GM20000 (cell line): ENCODE measurements around the gene SESTD1.

Experiments used
- DNase-seq: peaks from one replicate; pipeline ENCODE4 v3.0.0; 2012; ENCODE audit warnings: low spot score
- TF ChIP-seq, protein P1 (sequence below): IDR thresholded peaks from 2 replicates; pipeline ENCODE4 v1.5.1; 2012; ENCODE audit warnings: mild to moderate bottlenecking, control low read depth; ENCODE audit errors: extremely low read depth, missing control alignments

The SESTD1 gene

DNA sequence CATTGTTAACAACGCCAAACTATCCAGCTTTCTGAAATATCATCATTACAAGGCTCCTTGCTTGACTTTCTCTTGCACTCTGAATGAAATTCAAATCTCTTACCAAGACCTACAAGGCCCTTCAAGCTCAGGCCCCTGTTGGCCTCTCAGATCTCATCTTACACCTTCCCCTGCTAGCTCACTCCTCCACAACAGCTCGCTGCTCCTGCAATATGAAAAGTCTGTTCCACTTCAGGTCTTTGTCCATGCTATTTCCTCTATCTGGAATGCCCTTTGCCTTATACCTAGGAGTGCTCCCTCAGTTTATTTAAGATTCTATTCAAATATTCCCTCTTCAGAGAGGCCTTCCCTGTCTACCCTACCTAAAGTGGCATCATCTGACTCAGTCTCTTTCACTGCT lies 91.7 kb downstream of the SESTD1 start:
- TF ChIP-seq, protein P1, sequence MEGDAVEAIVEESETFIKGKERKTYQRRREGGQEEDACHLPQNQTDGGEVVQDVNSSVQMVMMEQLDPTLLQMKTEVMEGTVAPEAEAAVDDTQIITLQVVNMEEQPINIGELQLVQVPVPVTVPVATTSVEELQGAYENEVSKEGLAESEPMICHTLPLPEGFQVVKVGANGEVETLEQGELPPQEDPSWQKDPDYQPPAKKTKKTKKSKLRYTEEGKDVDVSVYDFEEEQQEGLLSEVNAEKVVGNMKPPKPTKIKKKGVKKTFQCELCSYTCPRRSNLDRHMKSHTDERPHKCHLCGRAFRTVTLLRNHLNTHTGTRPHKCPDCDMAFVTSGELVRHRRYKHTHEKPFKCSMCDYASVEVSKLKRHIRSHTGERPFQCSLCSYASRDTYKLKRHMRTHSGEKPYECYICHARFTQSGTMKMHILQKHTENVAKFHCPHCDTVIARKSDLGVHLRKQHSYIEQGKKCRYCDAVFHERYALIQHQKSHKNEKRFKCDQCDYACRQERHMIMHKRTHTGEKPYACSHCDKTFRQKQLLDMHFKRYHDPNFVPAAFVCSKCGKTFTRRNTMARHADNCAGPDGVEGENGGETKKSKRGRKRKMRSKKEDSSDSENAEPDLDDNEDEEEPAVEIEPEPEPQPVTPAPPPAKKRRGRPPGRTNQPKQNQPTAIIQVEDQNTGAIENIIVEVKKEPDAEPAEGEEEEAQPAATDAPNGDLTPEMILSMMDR, result no peak
- no peak for DNase-seq

DNA sequence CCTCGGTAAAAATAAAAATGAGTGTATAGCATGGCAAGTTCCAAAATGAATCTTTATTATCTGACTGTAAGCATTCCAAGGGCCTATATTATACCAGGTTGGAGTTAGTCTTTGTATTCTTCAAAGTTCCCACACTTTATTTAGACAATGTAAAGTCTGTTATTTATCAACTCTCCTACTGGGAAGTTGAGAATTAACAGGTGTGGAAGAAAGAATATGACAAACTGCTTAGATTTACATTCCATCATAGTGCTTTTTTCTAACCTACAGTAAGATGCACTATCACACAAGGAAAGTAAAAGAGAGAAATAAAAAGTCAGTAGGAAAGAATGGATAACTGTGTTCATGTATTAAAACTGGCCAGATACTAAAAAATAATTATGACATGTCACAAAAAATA lies 93.3 kb downstream of the SESTD1 start:
- DNase-seq, result no peak
- TF ChIP-seq, protein P1, result no peak

DNA sequence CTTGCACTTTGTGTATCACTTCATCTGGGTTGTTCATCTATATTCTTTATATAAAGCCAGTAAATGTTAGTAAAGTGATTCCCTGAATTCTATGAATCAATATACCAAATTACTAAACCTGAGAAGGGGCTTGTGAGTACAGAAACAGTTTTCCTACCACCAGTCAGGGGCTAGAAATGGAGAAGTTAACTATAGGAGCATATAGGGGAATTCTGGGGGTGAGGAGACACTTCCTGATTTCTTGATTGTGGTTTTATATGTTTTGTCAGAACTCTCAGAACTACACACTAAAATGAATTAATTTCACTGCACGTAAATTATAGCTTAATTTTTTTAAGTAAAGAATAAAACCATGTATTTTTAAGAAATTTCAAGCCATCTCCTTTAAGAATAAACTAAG lies 93.7 kb downstream of the SESTD1 start:
- no peak for DNase-seq
- TF ChIP-seq, protein P1, result no peak

DNA sequence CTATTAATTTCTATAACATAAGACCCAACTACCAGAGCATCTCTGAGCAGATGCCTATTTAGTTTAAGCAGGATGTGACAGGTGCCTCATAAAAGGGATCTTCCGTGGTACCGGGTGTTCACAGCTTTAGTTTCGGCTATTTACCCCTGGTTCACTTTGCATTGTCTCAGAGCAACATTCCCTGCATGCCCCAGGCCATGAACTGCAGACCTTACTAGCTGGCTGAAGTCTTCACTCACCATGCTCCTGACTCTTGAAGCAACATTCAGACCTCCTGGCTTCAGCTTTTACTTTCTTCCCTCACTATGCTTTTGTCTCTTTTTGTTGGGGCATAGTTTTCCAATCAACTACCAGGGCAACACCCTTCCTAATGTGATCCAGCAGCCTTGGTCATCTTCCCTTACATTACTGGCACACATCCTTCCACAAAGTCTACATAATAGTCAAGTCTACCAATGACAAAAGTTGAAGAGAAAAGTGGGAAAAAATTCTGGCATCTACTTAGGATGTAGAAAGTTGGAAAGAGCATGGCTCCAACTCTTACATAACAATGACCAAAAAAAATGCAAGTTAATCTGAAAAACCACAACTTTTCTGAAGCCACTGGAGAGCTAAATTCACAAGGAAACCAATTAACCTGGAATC lies 99.2 kb downstream of the SESTD1 start:
- TF ChIP-seq, protein P1, result no peak
- DNase-seq, result no peak

DNA sequence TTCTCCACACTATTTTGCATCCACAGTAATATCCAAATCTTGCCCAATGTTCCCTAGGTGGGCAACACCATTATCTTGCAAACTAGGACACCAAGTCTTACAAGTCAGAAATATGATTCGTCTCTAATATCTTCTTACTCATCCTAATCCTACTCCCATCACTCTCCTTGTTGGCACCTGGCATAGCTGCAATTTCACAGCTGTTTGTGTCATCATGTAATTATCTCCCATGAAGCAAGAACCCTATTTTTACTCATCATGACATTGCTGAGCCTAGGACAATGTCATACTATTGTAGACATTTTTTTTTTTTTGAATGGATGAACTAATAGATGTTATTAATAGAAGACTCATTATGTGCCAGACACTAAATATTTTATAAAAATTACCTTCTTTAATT lies 123.4 kb downstream of the SESTD1 start:
- no peak for DNase-seq

DNA sequence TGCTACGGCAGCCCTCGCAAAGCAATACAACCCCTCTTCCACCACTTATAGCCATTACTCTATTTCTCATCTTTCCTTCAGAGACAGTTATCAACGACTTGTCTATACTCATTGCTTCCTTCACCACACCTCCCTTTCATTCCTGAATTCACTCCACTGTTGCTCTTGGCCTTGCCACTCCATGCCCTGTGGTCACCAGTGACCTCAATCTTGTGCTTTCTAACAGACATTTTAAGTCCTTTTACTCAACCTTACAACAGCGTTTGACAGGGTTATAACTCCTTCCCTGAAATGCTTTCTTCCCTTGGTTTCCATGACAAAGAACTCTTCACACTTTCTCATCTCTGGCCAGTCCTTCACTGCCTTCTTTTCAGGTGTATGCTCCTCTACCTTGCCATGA lies 124.1 kb downstream of the SESTD1 start:
- no peak for DNase-seq
- TF ChIP-seq, protein P1, result no peak

More for the DNA sequence above, 123.4 kb downstream of the SESTD1 start:
- TF ChIP-seq, protein P1, result no peak

DNA sequence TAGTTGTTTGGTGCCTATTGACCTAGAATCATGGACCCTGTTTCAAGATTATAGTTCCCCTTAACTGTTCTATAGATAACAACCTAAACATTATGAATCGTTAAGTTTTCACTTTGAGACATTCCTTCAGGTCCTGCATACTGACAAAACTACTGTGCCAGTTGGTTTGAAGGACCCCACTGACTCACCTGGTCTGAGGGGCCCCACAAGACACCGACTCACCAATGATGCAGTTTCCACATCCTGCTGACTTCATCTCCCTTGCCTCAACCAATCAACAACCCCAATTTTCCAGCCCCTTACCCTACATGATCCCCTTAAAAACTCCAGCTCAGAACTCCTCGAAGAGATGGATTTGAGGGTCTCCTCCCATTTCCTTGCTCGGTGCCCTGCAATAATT lies 125.1 kb downstream of the SESTD1 start:
- DNase-seq, result no peak
- TF ChIP-seq, protein P1, result no peak
